Ishikawa (cell line): ENCODE measurements around the gene NRXN3.

ENCODE experiments used
- CEBPB ChIP-seq: IDR thresholded peaks from 2 replicates; pipeline ENCODE4 v1.6.1; 2012
- CREB1 ChIP-seq: IDR thresholded peaks from 2 replicates; pipeline ENCODE4 v1.6.1; 2012; ENCODE audit warnings: low read depth
- EGR1 ChIP-seq: IDR thresholded peaks from 2 replicates; pipeline ENCODE4 v1.6.1; 2012
- EP300 ChIP-seq: IDR thresholded peaks from 2 replicates; pipeline ENCODE4 v1.6.1; 2012; ENCODE audit warnings: borderline replicate concordance
- FOXM1 ChIP-seq: IDR thresholded peaks from 2 replicates; pipeline ENCODE4 v1.6.1; 2012; ENCODE audit warnings: low read depth, borderline replicate concordance
- MAX ChIP-seq: IDR thresholded peaks from 2 replicates; pipeline ENCODE4 v1.6.1; 2012
- NFIC ChIP-seq: IDR thresholded peaks from 2 replicates; pipeline ENCODE4 v1.6.1; 2012
- RAD21 ChIP-seq: IDR thresholded peaks from 2 replicates; pipeline ENCODE4 v1.6.1; 2012; ENCODE audit warnings: low read depth
- TAF1 ChIP-seq: IDR thresholded peaks from 2 replicates; pipeline ENCODE4 v1.6.1; 2012; ENCODE audit warnings: low read depth, mild to moderate bottlenecking
- TCF12 ChIP-seq: IDR thresholded peaks from 2 replicates; pipeline ENCODE4 v1.6.1; 2012; ENCODE audit warnings: low read depth
- TEAD4 ChIP-seq: IDR thresholded peaks from 2 replicates; pipeline ENCODE4 v1.6.1; 2012
- USF1 ChIP-seq: IDR thresholded peaks from 2 replicates; pipeline ENCODE4 v1.6.1; 2012
- YY1 ChIP-seq: IDR thresholded peaks from 2 replicates; pipeline ENCODE4 v1.6.1; 2012; ENCODE audit warnings: low read depth
- ZBTB7A ChIP-seq: IDR thresholded peaks from 2 replicates; pipeline ENCODE4 v1.6.1; 2012; ENCODE audit warnings: low read depth
- TF ChIP-seq, protein P1 (sequence below): IDR thresholded peaks from 2 replicates; pipeline ENCODE4 v1.6.1; 2012; ENCODE audit warnings: low read depth, mild to moderate bottlenecking

NRXN3 gene

DNA sequence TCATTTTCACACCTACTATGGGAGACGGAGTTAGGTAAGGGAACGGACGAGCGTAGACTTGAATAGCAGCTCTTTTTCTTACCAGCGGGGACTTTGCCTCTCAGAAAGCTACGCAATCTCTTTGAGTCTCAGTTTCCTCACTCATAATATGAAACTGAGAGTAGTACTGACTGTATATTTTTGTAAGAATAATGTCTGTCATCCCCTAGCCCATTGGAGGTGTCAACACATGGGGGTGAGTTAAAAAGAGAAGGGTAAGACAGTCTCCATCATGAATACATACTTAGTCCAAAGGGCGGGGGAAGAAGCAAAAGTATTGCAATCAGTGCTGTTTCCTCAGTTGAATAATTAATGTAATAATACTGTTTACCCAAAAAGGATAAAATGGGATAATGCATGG, 592.2 kb downstream of the NRXN3 start:
- no peak for TF ChIP-seq YY1
- no peak for TF ChIP-seq RAD21
- no peak for TF ChIP-seq NFIC
- no peak for TF ChIP-seq TAF1
- no peak for TF ChIP-seq EGR1
- TF ChIP-seq MAX, result no peak
- no peak for TF ChIP-seq TCF12

DNA sequence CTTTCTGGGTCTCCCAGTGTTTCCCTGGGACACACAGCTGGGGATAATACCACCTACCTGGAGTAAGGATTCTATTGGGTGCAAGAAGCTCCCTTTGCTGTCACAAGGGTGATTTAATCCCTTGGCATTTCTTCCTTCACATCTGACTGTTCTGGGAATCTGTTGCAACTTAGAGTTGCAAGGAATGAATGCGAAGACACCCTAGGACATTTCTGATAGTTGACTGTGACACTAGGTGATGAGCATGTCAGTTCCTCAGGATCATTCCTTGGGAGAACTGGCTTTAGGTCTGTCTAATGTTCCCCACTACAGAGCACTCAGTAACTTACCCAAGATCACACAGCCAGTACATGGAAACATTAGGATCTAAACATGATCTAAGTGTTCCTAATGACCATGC, 593.6 kb downstream of the NRXN3 start:
- TF ChIP-seq MAX (no peak), YY1 (no peak), EP300 (no peak), TEAD4 (no peak), USF1 (no peak)

DNA sequence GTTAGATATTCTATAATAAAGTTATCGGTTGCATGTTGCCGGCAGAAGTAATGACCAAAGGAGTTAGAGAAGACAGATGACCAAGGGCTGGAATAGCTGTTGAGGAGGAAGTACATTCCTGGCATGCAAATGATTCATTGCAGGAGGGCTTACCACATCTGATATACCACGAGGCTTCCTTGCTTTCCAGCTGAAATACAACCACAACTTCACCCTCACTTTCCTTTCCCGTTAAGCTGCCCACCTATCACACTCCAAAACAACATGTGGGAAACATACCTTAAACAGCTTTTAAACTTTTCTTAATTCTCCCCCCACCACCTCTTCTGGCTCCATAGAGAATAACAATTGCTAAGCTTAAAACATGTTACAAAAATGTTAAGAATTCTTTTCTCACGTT, 594.1 kb downstream of the NRXN3 start:
- no peak for TF ChIP-seq CEBPB
- TF ChIP-seq TAF1, result no peak
- no peak for TF ChIP-seq RAD21
- TF ChIP-seq FOXM1, result no peak
- no peak for TF ChIP-seq TEAD4
- TF ChIP-seq NFIC, result no peak
- TF ChIP-seq, protein P1, sequence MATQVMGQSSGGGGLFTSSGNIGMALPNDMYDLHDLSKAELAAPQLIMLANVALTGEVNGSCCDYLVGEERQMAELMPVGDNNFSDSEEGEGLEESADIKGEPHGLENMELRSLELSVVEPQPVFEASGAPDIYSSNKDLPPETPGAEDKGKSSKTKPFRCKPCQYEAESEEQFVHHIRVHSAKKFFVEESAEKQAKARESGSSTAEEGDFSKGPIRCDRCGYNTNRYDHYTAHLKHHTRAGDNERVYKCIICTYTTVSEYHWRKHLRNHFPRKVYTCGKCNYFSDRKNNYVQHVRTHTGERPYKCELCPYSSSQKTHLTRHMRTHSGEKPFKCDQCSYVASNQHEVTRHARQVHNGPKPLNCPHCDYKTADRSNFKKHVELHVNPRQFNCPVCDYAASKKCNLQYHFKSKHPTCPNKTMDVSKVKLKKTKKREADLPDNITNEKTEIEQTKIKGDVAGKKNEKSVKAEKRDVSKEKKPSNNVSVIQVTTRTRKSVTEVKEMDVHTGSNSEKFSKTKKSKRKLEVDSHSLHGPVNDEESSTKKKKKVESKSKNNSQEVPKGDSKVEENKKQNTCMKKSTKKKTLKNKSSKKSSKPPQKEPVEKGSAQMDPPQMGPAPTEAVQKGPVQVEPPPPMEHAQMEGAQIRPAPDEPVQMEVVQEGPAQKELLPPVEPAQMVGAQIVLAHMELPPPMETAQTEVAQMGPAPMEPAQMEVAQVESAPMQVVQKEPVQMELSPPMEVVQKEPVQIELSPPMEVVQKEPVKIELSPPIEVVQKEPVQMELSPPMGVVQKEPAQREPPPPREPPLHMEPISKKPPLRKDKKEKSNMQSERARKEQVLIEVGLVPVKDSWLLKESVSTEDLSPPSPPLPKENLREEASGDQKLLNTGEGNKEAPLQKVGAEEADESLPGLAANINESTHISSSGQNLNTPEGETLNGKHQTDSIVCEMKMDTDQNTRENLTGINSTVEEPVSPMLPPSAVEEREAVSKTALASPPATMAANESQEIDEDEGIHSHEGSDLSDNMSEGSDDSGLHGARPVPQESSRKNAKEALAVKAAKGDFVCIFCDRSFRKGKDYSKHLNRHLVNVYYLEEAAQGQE, result no peak

- TF ChIP-seq YY1 (no peak), ZBTB7A (no peak), RAD21 (no peak), USF1 (no peak), MAX (no peak), NFIC (no peak), CREB1 (no peak), CEBPB (no peak), EP300 (no peak)
- TF ChIP-seq, protein P1, result no peak
Observed at GRCh38 chr14:78764645-78765044, 594.5 kb downstream of the NRXN3 start.

DNA sequence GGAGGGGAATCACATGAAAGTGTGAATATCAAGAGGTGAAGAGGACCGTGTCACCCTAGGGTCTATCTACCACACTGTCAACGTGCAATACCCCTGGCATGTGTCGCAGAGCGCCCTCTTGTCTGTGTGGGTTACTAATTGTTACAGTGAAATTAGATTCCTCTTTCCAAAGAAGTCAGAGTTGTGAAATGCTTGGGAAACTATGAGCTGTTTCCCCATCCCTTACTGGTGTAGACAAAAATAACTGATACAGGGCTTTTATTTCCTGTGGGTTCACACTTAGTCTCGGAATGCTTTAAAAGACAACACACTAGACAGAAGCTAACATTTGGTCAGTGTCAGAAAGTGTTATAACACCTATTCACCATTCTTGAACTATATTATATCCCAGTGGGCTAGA, 597.3 kb downstream of the NRXN3 start:
- no peak for TF ChIP-seq TAF1
- no peak for TF ChIP-seq RAD21
- no peak for TF ChIP-seq TCF12
- no peak for TF ChIP-seq YY1
- no peak for TF ChIP-seq ZBTB7A
- TF ChIP-seq CREB1, result no peak
- no peak for TF ChIP-seq NFIC
- TF ChIP-seq MAX, result no peak
- TF ChIP-seq, protein P1, result no peak
- TF ChIP-seq CEBPB, result no peak
- TF ChIP-seq TEAD4, result no peak
- no peak for TF ChIP-seq EGR1
- TF ChIP-seq USF1, result no peak
- no peak for TF ChIP-seq EP300
- no peak for TF ChIP-seq FOXM1
